Retina (tissue), 1 donor: Measurements from ENCODE around the gene NLGN1.

Experiments used
- DNase-seq: peaks from one replicate; pipeline ENCODE4 v3.0.0-alpha.2; 2016

Gene NLGN1

GRCh38 chr3:173923204-173923603 lies 525.7 kb downstream of the NLGN1 start:
- no peak for DNase-seq

DNA sequence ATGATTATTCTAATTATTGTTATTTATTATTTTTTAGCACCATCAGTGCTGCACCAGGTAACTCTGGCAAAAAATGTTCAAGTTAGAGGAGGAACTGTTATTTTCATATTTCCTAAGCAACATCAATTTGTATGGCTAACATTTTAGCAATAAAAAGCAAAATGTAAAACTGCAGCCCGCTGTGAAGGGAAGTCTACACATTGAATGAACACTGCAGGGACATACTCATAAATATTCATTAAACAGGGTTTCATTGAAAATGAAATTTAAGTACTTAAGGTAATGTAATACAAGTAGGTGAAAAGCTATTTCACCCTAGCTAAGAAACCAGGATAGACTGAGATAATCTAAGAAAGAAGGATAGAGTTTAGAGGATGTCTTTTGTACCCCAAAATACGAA lies 532.7 kb downstream of the NLGN1 start:
- DNase-seq: no peak

GRCh38 chr3:173932624-173933023 lies 535.1 kb downstream of the NLGN1 start:
- no peak for DNase-seq

DNA sequence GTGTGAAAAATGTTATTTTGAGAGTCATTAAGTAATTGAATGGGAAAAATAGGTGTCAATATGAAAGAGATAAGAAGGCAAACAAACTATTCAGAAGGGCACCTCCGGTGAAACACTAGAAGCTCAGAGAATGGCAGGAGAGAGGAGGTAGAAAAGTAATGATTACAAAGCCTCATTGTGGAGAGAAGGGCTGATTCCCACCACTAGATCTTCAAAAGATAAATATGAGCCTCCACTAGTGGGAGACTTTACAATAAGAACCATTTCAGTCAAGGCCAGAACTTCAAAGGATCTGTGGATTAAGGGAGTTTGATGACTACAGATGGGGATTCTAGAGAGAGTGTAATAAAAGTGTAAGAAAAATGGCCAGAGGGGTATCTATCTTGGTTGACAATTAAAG lies 535.6 kb downstream of the NLGN1 start:
- DNase-seq: no peak

GRCh38 chr3:173936316-173936715 lies 538.8 kb downstream of the NLGN1 start:
- no peak for DNase-seq

GRCh38 chr3:173938159-173938558 lies 540.6 kb downstream of the NLGN1 start:
- no peak for DNase-seq

DNA sequence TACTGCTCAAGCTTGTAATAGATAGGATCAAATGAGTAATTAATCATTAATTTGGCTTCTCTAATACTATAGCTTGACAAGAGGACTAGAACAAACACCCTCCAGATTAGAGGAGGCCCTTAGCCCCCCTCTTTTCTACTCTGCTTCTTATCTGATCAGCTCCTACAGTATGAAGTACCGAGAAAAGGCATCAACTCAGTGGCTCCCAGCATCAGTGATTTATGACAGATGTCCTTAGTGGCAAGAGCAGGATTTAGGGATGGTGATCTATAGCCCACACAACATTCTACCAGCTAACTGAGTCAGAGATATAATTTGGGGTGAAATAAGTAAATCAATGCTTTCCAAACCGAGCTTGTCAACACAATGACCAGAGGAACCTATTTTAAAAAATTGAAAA lies 541.1 kb downstream of the NLGN1 start:
- no peak for DNase-seq

- no peak for DNase-seq
Measured at GRCh38 chr3:173939331-173939730, 541.8 kb downstream of the NLGN1 start.

- DNase-seq: no peak
Measured at GRCh38 chr3:173943264-173943663, 545.7 kb downstream of the NLGN1 start.

DNA sequence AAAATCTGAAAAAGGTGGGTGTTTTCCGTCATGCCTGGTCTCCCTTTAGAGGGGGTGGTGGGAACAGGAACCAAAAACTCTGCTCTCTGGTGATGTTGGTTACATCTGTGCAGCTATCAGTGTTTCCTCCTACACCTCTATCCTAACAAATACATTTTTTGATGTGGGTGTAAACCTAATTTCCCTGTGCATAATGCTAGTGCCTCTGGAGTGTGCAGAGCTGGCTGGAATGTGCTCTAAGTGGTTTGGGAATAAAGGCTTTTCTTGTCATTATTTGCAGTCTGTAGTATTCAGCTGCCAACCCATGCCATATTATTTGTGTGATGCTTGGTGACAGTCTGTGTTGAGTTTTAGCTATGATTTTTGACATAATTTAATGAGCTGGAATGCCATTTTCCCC lies 547.6 kb downstream of the NLGN1 start:
- DNase-seq: no peak

DNA sequence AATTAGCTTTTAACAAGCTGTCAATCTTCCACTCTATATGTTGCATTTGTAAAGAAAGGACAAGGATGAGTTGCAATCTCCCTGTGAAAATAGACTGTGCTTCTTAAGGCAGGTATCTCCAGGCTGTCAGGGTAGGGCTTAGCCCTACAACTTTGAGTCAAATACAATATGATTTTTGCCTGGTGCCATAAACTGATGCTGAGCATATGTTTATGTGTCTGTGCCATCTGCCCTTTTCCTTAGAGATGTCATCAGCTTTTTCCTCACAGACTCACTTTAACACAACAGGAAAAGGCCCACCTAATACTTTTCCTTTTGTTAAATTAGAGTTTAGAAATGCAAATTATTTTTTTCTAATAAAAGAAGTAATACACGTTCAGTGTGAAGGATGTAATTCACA lies 548.3 kb downstream of the NLGN1 start:
- DNase-seq: no peak

- no peak for DNase-seq
Measured at GRCh38 chr3:173954647-173955046, 557.1 kb downstream of the NLGN1 start.

DNA sequence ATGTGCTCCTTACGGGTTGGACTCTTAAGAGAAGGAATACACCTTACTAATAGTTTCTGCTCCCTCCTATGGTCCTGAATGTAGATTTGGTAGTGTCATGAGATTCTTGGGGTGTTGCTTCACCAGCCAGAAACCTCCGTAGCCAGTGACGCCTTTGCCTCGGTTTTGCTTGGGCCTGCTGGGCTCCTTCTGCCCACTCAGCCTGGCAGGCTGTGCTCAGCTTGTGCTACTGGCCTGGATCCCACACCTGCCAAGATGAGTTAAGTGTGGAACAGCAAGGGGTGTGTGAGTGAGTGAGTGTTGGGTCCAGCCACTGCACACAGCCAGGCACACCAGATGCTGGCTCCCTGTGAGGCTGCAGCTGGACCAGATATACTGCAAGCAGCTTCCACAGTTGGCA lies 560.1 kb downstream of the NLGN1 start:
- DNase-seq: no peak

DNA sequence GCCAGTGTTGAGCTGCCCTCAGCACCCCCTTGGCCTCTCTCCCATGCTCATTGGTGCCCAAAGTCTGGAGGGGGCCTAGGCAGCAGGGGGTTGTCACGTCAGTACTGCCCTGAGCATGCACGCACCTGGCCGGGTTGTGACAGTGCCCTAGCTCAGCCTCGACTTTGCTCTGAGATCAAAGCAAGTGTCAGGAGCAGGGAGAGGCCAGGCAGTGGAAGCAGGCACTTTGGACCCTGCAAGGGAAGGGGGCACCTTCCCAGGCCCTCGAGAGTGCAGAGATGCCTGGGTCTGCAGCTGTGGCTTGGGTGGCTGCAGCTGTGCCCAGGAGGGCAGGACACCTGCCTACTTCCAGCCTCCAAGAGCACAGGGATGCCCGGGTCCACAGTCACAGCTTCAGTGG lies 561.3 kb downstream of the NLGN1 start:
- no peak for DNase-seq

DNA sequence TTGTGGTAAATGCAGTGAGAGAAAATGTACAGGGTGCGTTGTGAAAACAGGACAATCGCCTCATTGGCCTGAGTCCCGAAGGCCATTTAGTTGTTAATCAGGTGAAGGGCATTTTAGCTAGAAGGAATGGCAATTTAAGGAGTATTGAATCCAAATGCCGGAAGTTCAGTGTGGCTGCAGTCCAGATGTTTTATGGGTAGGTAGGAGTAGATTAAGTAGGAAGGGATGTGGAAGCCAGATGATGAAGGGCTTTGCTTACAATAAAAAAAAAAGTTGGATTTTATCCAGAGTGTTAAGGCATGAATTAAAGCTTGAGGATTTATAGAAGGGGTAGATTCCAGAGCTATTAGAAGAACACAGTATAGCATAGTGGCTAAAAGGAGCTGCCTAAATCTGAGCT lies 572.7 kb downstream of the NLGN1 start:
- no peak for DNase-seq

- no peak for DNase-seq
Measured at GRCh38 chr3:173976281-173976680, 578.7 kb downstream of the NLGN1 start.

DNA sequence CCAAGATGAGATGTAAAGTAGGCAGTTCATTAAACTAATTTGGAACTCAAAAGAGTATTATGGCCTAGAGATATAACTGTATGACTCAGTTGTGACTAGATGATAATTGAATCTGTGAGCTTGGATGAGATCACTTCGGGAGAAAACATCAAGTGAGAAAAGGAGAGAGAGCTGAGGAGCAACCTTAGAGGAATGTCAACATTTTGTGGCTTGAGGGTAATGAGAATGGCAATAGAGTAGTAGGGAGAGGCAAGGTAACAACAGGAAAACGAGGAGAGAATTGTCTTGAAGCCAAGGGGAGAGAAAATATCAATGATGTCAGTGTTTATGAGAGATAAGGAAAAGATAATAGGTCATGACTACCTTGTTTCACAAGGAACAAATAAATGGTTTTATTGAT lies 580.2 kb downstream of the NLGN1 start:
- DNase-seq: no peak

- DNase-seq: no peak
Measured at GRCh38 chr3:173983343-173983742, 585.8 kb downstream of the NLGN1 start.

GRCh38 chr3:173986861-173987410 lies 589.4 kb downstream of the NLGN1 start:
- DNase-seq: no peak

DNA sequence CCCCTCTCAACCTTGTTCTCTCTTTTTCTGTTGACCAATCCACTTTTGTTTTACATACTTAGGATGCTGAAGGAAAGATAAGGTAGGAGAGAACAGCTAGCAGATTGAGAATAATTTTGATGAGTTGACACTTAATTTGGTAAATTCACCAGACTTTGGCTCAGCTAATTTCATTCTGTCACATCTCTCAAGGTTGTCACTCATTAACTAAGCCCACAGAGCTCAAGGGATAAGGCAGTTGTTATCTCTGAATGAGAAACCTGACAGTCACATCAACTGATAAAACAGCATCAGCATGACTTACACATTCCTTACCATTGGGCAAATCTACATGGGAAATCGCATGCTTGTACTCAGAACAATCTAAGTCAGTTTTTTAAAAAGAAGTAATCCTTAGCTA lies 591.4 kb downstream of the NLGN1 start:
- no peak for DNase-seq

- DNase-seq: no peak
Measured at GRCh38 chr3:173992416-173992815, 594.9 kb downstream of the NLGN1 start.

DNA sequence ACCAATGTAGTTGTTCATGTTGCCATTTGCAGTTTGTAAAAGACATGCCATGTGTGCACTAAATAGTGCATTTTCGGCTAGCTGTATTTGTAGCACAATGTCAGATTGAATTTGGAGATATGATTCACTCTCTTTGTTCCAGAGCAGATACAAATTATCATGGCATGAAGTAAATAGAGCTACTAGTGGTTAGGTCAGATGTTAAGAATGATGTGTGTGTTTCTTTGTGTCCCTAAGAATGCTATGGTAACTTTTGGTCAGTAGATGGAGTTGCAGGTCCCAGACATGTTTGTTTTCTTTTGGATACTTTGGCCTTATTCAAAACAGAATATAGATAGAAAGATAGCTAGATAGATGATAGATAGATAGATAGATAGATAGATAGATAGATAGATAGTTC lies 595.8 kb downstream of the NLGN1 start:
- peak; percentile 42 for DNase-seq

GRCh38 chr3:174000675-174001074 lies 603.1 kb downstream of the NLGN1 start:
- DNase-seq: no peak

GRCh38 chr3:174002543-174002942 lies 605.0 kb downstream of the NLGN1 start:
- no peak for DNase-seq

DNA sequence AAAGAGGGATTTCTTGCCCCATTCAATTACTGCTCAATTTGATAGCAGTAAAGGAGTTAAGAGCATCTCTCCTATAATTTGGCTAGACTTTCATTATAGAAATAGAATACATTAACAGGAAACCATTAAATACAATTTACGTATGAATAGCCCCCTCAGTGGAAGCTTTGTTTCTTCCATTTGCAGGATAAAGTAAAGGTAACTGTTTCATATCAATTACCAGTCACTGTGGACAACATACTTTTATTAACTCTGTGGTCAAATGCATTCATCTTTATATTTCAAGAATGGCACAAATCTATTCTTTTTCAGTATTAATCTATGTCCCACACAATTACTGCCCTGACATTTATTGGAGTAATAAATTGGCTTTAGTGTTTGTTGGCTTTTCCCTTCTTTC lies 613.4 kb downstream of the NLGN1 start:
- no peak for DNase-seq

GRCh38 chr3:174016186-174016585 lies 618.6 kb downstream of the NLGN1 start:
- no peak for DNase-seq
